Smooth muscle cell of the brain vasculature (primary cell): ENCODE data around the gene RGN.
A peak's percentile ranks its signal among the peaks of the same experiment; 100 is the strongest.
"Not testable (repeated sequence)": the region's sequence is repeated elsewhere in the genome, so short reads cannot be mapped to it uniquely, and the experiment has no call there.

Experiments
- DNase-seq: peaks from one replicate; pipeline ENCODE4 v3.0.0-alpha.2; 2012; ENCODE audit warnings: low read depth, low spot score

The RGN gene

DNA sequence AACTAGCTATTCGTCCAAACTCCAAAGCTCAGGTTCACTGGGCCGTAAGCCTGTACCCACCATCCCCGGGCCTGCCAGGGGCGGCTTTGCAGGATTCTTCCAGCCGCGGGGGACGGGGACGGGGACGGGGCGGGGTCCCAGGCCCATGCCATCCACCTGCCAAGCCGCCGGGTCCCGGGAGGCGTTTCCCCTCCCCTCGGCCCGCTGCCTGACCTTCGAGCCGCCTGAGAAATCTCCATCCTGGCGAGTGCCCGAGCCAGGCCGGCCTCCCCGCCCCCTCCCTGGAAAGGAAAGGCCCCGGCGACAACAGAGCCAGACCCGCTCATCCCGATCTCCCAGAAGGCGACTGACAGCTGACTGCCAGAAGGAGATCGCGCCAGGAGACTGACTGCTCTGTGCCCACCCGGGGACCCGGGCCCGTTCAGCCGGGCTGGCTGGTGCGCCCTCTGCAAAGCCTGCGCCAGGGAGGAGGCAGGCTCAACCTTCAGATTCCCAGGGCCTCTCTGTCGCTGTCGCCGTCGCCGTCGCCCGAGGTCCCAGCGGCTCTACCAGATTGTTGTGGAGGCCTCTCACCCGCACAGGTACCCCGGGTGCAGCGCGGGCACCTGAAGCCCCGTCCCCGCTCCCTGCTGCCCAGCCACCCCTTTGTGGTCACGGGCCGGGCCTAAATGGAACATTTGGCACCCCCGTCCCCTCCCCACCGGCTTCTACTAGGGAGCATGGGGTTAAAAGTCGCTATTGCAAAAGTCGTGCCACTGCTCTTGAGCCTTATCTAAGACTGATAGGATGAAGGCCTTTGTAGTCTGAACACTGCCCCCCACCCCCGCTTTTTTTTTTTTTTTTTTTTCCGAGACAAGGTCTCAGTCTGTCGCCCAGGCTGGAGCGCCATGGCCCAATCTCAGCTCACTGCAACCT lies at the start of gene RGN:
Gene RGN, plus strand, starts transcription at position 315 of the 915 bp plus-strand sequence. CDS start 2,702 bp downstream, outside the sequence.
- DNase-seq: no peak

DNA sequence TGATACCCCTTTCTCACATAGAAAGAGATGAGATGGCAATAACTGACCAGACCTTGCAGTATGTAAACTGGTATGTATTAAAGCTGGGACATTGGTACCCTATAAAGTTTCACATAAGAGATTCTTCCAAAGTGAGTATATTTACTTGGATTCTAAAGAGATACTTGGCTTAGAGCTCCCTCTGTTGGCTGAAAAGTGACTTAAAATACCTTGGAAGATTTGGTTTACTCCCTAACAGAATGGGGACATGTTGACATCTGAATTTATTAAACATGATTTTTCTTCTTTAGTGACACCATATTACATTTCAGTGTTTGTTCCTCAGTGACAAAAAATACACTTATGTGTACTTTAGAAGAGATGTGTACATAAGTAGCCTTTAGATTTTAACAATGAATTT lies 47.9 kb upstream of the RGN start:
- peak; percentile 61 for DNase-seq

DNA sequence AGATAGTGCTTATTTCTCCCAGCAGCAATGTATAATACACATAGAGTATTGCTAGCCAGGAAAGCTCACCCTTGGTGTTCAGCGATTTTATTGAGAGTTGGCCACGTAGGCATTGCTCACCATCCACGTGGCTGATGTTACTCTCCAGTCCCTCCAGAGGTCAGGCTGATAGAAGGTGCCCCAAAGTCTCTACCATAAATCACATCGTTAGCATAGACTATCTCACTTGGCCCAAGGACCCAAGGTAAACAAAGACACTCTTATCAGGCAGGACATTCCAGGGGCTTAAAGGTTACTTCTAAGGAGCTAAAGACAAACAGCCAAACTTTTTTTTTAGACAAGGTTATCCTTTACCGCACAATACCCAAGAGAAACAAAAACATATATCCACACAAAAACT lies 30.3 kb upstream of the RGN start:
- no peak for DNase-seq

DNA sequence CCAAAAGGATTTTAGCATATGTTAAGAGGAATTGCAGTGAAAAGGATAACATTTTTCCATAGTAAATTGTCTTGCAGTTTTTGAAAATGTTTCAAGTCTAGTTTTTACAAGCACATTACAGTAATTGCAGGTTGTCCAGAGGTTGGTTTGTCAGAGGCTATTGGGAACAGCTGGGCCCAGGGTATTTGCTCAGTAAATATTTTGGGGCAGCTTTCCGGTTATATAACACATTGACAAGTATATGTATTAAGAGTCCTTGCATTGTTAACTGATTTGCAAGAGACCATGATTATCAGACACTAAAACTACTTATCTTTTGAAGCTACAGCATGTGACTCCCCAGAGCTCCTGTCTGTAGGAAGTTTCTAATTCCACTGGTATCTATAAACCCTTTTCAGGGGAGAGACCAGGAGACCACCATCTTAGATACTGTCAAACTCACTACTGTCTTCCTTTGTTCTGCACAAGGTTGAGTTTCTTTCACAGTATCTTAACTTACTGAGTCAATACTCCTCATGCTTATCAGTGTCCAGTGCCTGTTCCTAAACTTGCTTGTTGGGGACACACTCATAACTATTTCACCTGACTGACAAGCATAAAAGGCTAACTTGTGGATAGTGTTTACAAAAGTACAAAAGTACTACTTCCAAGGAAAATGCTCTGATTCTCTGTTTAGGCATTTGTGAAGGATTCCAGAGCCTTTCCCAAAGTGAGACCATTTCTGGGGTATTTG lies 18.9 kb upstream of the RGN start:
- no peak for DNase-seq

DNA sequence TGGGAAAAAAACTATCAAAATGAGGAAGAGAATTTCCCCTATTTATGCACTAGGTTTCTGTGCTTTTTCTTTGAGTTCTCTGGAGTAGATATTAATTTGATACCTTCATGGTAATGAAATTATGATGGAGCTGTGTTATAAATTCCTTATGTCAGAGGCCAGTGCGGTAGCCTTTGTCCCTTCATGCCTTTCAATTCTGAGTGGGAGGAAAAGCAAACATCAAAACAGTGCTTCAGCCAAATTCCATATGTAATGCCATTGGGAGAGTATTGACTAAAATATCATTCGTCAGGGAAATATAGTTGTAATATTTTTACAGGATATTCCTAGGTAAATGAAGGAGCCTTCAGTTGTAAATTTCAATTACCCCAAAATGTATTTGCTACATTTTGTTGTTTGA lies 17.5 kb upstream of the RGN start:
- no peak for DNase-seq

DNA sequence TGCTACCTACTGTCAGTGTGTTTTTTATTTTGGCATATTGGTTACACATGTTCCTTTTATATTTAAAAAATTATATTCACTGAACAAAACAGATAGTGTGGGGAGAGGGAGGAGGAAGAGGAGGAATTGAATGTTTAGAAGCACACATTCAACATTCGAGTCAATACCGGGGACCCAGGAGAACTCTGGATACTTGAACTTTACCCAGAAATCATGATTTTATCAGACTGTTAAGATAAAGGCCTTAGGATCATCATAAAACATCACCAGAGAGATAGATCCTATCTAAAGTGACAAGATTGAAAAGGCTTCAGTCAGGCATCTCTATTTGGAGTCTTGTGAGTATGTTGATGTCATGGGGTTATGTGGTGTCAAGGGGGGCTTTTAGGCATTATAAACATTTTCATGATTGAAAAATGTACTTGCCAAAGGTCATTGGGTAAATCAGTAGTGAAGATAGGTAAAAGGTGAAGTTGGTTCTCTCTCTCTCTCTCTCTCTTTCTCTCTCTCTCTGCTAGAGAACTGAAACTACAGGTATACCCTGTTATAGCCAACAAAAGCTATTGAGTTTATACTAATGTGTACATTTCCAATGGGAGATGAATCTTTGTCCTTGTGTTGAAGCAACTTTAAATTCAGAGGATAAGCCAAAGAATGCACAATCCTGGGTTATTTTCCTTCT lies 16.9 kb upstream of the RGN start:
- DNase-seq: no peak

DNA sequence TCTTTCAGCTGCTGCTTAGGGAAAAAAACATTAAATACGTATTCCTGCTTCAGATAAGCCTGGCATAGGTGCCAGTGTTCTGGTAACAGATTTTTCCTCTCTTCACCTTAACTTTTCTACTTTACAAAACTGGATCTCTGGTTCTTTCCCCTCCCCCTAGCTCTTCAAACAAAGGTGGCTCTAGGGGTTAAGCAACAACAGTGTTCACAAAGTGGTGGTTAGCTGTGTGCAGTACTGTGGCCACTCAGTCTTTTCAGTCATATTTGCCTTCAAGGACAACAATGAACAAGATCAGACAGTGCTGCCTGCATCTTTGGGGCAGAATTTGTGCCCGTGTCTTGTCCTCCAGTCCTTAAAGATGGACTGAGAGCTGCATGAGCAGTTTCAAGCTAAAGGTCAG lies 15.1 kb upstream of the RGN start:
- no peak for DNase-seq

DNA sequence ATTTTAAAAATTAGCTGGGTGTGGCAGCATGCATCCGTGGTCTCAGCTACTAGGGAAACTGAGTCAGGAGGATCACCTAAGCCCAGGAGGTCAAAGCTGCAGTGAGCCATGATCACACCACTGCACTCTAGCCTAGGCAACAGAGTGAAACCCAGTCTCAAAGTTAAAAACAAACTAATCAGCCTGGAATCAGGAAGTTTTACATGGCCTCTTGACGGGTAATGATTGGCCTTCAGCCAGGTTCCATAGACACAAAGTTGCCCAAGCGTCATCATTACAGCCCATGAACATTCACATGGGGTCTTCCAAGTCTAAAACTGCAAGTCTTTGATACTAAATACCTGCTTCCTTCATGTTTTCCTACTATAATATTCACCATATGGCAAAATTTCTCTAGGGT lies 10.0 kb upstream of the RGN start:
- no peak for DNase-seq

DNA sequence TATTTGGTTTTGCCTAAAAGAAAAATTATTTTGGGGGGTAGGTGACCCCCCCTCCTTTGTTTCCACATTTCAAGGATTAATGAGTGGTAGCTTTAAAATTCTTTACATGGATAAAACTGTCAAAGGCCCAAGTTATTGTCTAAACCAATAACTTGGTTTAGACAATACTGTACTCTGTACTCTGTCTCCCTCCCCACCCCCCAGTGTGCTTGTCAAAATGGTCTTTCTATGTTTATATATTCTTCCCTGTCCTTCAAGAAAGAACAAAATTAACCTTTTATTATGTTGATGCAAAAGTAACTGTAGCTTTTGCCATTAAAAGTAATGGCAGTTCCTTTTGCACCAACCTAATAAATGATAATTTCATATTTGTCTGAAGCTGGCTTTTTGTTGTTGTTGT lies 9.5 kb upstream of the RGN start:
- DNase-seq: no peak

DNA sequence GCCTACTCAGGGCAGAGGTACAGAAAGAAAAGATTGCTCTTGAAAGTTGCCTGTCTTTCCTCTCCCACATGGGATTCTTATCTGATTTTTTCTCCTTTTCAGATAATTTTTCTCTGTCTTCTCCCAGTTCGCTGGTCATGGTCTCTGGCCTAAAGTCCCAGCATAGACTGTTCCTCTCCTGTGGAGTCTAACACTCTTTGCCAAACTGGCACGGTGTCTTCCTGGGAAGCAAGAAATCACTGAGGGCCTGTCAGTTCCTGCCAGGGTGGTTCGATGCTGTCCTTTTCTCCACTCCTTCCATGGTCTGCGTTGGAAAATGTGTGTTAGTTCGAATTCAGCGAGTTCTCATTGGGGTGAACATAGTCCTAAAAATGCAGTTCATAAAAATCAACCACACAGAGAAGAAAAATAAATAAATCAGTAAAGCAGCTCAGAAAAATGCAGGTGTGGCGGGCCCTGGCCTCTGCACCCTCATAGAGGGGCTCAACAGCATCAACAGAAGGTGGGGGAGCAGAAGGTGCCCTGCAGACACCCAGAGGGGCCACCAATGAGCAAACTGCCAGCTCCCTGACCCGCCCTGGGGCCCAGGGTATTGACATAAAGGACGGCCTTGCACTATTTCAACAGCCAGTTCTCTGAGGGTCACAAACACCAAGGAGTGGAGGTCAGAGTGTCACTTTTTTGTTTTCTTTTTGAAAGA lies 2.1 kb downstream of the RGN start:
- DNase-seq: no peak

DNA sequence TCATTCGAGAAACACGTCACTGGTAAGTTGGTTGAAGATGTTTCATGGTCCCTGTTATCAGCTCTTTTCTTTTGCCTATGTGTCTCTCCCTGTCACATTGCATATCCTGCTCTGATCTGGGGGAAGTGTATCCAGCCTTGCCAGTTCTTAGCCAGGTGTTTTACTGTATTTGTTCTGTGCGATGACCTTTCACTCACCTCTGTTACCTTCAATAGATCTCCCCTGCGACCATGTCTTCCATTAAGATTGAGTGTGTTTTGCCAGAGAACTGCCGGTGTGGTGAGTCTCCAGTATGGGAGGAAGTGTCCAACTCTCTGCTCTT lies 2.6 kb downstream of the RGN start:
- DNase-seq: no peak

DNA sequence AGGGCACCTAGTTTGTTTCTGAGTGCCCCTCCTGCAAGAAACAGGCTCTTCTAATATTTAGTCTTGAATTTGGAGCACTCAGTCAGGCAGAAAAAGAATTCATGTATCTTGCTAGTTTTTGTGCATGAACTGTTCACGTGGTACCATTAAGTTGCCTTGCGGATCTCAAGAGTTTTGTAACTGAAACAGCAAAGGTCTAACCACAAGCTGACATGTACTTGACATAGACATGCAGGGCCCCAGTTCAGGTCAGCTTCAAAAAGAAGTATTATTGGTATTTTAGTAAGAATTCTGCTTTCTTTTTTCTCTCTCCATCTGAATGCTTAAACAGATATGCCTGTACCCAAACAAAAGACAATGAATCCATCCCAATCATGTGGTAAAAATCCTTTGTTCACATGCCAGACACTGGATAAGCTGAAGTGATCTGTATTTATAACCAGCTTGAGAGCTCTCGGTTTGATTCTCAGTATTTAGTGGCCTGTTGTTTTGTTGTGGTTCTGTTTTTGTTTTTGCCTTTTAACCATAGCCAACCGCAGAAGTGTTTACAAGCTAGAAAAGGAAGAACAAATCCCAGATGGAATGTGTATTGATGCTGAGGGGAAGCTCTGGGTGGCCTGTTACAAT lies 13.0 kb downstream of the RGN start:
- DNase-seq: peak; percentile 4

DNA sequence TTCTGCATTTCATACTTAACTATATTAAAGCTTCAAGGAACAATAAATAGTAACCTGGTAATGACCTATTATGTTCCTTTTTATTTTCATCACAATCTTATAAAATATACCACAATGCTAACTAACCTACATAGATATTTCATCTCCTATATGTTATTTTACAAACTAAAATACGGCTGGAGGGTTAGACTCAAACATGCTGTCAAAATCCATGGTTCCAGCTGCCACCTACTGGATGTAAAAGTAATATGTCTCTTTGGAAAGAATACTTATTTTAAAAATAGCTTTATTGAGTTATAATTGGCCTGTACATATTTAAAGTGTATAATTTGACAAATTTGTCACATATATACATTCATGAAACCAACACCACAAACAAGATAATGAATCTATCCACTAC lies 15.0 kb downstream of the RGN start:
- DNase-seq: peak; percentile 10

DNA sequence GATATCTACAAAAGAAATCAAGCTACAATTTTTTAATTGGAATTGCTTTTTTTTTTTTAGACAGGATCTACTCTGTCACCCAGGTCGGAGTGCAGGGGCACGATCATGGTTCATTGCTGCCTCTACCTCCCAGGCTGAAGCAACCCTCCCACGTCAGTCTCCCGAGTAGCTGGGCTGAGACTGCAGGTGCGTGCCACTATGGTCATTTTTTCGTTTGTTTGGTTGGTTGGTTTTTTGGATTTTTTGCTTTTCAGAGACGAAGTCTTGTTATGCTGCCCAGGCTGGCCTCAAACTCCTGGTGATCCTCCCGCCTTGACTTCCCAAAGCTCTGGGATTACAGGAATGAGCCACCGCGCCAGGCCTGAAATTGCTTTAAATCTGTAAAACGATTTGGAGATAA lies 15.6 kb downstream of the RGN start:
- no peak for DNase-seq

DNA sequence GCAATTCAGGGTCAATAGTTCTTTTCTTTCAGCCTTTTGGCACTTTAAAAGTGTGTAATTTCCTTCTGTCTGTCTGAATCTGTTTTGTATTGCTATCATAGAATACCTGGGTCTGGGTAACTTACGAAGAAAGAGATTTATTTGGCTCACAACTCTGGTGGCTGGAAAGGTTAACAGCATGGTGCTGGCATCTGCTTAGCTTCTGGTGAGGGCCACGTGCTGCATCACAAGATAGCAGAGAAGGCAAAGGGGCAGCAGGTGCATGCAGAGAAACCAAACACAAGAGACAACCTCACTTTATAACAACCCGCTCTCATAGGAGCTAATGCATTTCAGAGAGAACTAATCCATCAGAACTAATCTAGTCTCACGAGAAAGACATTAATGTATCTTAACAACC lies 18.8 kb downstream of the RGN start:
- no peak for DNase-seq

DNA sequence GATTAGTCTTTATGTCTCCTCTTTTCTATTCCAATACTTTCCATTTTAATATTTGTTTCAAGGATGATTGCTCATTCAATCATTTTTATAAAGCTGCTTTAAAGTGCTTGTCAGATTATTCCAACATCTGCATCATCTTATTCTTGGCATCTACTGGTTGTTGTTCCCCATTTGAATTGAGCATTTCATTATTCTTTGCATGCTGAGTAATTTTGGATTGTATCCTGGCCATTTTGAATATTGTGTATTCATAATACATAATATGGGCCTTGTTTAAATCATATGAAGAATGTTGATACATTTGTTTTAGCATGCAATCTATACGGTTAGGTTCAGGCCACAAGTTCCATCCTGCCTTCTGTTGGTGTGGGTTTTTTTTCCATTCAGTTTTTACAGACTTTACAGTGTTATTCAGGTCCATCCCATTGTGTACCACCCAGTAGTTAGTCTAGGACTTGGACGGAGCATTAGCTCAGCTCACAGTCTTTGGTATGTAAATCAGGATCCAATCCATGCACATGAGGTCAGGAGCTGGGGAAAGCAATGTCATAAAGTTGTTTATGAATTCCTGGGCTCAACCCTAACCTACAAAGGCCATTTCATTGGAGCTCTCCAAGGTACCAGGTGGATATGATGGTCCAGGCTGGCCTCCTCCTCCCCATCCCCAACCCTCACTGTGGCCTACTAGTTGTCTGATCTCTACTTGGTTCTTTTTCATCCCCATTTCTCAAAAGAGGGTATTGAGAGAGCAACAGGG lies 20.3 kb downstream of the RGN start:
- DNase-seq: no peak

DNA sequence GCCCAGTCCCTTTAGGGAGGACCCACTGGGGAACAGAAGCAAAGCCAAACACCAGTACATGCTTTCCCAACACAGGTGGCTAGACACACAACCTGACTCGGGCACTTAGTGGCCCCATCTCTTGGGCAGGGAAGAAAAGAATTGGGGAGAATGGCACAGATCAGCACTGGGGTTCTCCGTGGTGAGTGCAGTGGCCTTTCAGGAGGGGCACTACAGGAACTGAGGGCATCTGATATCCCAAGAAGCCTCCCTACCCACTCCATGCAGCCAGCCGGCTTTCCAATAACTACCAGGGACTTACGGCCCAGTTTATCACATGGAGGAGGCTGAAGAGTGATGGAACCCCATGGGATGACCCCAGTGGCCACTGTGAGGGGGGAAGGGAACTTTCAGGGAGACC lies 23.0 kb downstream of the RGN start:
- DNase-seq: no peak

DNA sequence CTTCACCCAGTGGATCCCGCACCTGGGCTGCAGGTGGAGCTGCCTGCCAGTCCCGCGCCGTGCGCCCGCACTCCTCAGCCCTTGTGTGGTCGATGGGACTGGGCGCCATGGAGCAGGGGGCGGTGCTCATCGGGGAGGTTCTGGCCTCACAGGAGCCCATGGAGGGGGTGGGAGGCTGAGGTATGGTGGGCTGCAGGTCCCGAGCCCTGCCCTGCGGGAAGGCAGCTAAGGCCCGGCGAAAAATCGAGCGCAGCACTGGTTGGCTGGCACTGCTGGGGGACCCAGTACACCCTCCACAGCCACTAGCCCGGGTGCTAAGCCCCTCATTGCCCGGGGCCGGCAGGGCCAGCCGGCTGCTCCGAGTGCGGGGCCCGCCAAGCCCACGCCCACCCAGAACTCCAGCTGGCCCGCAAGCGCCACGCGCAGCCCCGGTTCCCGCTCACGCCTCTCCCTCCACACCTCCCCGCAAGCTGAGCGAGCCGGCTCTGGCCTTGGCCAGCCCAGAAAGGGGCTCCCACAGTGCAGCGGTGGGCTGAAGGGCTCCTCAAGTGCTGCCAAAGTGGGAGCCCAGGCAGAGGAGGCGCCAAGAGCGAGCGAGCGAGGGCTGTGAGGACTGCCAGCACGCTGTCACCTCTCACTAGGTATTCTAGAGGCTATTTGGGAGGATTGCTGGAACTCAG lies 32.8 kb downstream of the RGN start:
- not testable (repeated sequence) for DNase-seq

DNA sequence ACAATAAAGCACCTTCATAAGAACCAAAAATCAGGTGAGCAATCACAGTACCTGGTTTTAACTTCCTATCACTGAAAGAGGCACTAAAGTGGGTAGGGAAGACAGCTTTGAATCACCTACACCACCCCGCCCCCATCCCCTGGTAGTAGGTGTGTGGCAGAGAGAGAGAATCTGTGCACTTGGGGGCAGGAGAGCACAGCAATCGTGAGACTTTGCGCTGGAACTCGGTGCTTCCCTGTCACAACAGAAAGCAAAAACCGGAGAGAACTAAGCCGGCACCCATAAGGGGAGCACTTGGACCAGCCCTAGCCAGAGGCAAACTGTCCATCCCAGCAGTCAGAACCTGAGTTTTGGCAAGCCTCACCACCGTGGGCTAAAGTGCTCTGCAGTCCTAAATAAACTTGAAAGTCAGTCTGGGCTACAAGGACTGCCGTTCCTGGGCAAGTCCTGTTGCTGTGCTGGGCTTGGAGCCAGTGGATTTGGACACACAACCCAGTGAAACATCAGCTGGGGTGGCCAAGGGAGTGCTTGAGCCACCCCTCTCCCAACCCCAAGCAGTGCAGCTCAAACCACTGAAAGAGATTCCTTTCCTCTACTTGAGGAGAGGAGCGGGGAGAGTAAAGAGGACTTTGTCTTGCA lies 34.2 kb downstream of the RGN start:
- no peak for DNase-seq
